ENCODE results near the gene GREM2. TPM values are rescaled to one million over a fixed set of nuclear protein-coding genes. Genes with fewer than 3 reads are reported as not detected.
A peak's percentile ranks its signal among the peaks of the same experiment; 100 is the strongest.

Gene GREM2
- total and polyA plus RNA-seq, 2 of the 4 experiments (the other 2 are of a cell fraction): 3.0 to 14.2 TPM

DNA sequence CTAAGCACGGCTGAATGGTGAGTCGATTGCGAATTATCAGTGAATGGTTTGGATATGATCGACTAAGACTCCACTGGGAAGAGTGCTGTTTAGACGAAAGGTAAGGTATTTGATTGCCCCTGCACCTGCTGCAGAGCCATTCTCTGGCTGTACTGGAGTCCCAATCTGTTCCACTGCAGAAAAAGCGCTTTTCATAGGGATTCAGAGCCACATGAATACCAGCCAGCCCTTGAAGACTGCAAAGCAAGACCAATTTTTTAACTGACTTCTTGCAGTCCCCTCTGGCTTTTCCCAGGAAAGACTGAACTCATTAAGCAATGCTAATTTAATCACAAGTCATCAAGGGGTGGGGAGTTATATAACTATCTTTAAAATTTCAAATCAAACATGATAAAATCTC lies 1.3 kb downstream of the GREM2 start:
- Histone ChIP-seq H3K27me3 (ENCODE audit: control insufficient read depth, insufficient read depth, low read length) (no peaks in the 10 kb centered on the region), H3K9me3 (ENCODE audit: control insufficient read depth, insufficient read depth, low read length) (no peaks in the 10 kb centered on the region)

More for the DNA sequence above, 1.3 kb downstream of the GREM2 start:
- in situ Hi-C loops (cut with MboI; ENCODE audit: low sequenced_read_pairs) (loop anchor here (5.0 kb wide), 2 partner anchors 77 to 578 kb away; no protein-coding TSS in a partner anchor), intact Hi-C loops (cut with micrococcal nuclease) (loop anchor here (5.0 kb wide), 2 partner anchors 62 to 583 kb away; no protein-coding TSS in a partner anchor), dilution Hi-C loops (cut with HindIII; ENCODE audit: low sequenced_read_pairs, unreplicated experiment) (no loop called here)
- H4K5ac ChIP-seq (ENCODE audit: low read depth, low read length): no peak overlapping the region
- no peak overlapping the region for H3K4ac ChIP-seq (ENCODE audit: low read depth, low read length)
- H2BK120ac ChIP-seq (ENCODE audit: low read depth, low read length): no peak overlapping the region
- ATAC-seq (ENCODE audit: low read depth): no peak
- H3K14ac ChIP-seq (replicated peaks; ENCODE audit: low read depth, low read length): no peak overlapping the region
- H4K20me1 ChIP-seq (ENCODE audit: insufficient read depth, low read length): no peaks in the 10 kb centered on the region
- H4K8ac ChIP-seq (ENCODE audit: low read depth in 2 of 2, low read length in 2 of 2): no peak overlapping the region
- H4K91ac ChIP-seq (ENCODE audit: insufficient read depth, low read depth, low read length): no peak overlapping the region
- no peak overlapping the region for H3K27ac ChIP-seq (ENCODE audit: insufficient read depth, low read length)
- ChIA-PET CTCF (no interaction called here), POLR2A (ENCODE audit: unreplicated experiment) (no interaction called here)
- no peak for TF ChIP-seq BHLHE40 (IDR thresholded peaks at IDR 0.05; ENCODE audit: low read depth, low read length)
- no peak for TF ChIP-seq RAD21 (IDR thresholded peaks at IDR 0.05; ENCODE audit: low read length)
- TF ChIP-seq POLR2A (IDR thresholded peaks at IDR 0.05; ENCODE audit: low read depth, low read length): no peak
- TF ChIP-seq RCOR1 (IDR thresholded peaks at IDR 0.05; ENCODE audit: insufficient replicate concordance, low read length): no peak
- TF ChIP-seq, protein P1, sequence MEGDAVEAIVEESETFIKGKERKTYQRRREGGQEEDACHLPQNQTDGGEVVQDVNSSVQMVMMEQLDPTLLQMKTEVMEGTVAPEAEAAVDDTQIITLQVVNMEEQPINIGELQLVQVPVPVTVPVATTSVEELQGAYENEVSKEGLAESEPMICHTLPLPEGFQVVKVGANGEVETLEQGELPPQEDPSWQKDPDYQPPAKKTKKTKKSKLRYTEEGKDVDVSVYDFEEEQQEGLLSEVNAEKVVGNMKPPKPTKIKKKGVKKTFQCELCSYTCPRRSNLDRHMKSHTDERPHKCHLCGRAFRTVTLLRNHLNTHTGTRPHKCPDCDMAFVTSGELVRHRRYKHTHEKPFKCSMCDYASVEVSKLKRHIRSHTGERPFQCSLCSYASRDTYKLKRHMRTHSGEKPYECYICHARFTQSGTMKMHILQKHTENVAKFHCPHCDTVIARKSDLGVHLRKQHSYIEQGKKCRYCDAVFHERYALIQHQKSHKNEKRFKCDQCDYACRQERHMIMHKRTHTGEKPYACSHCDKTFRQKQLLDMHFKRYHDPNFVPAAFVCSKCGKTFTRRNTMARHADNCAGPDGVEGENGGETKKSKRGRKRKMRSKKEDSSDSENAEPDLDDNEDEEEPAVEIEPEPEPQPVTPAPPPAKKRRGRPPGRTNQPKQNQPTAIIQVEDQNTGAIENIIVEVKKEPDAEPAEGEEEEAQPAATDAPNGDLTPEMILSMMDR (conservative IDR thresholded peaks at IDR 0.05; ENCODE audit: low read depth, low read length): no peak
- TF ChIP-seq FOS (IDR thresholded peaks at IDR 0.05; ENCODE audit: low read depth, low read length): no peak
- no peak for TF ChIP-seq RFX5 (IDR thresholded peaks at IDR 0.05; ENCODE audit: low read depth, low read length)
- TF ChIP-seq SMC3 (IDR thresholded peaks at IDR 0.05; ENCODE audit: low read depth, low read length): no peak
- TF ChIP-seq MAZ (IDR thresholded peaks at IDR 0.05; ENCODE audit: borderline replicate concordance, low read depth, low read length): no peak
- TF ChIP-seq NFE2L2 (IDR thresholded peaks at IDR 0.05; ENCODE audit: low read depth, low read length): no peak
- no peak for TF ChIP-seq CHD1 (IDR thresholded peaks at IDR 0.05; ENCODE audit: low read depth, low read length)
- TF ChIP-seq ELK1 (IDR thresholded peaks at IDR 0.05; ENCODE audit: borderline replicate concordance, low read depth, low read length): no peak
- no peak for TF ChIP-seq MXI1 (IDR thresholded peaks at IDR 0.05; ENCODE audit: borderline replicate concordance, low read depth, low read length)
- TF ChIP-seq MAFK (IDR thresholded peaks at IDR 0.05; ENCODE audit: low read depth, low read length): no peak
- TF ChIP-seq USF2 (IDR thresholded peaks at IDR 0.05; ENCODE audit: low read depth, low read length): no peak
- no peak for TF ChIP-seq CEBPB (IDR thresholded peaks at IDR 0.05; ENCODE audit: low read depth, low read length)
- H2BK5ac ChIP-seq (ENCODE audit: low read depth, low read length, poor library complexity, severe bottlenecking): no peak overlapping the region
- no peak overlapping the region for H3K56ac ChIP-seq (ENCODE audit: extremely low read depth, insufficient read depth, low read length)
- no peaks in the 10 kb centered on the region for H3K36me3 ChIP-seq (ENCODE audit: control insufficient read depth, insufficient read depth, low read length)
- H3K18ac ChIP-seq (ENCODE audit: low read depth, low read length): no peak overlapping the region
- H3K23ac ChIP-seq (ENCODE audit: low read depth, low read length): peak overlapping the region; percentile 71; the same call in 1 of the 2 replicates
- BruUV-seq (replicated peaks): no TSS peak
- WGBS, 2 experiments (ENCODE audit: extremely low coverage in 2 of 2, insufficient read length in 1 of 2): 60% methylated on average over 1 of the region's 6 CpGs; no CpG with 5 or more reads in 1 of the 2 experiments
- H3K9ac ChIP-seq (ENCODE audit: low read depth, low read length): no peak overlapping the region
- H3K4me3 ChIP-seq (ENCODE audit: insufficient read depth, low read depth, low read length): peak overlapping the region; percentile 39
- H2AFZ ChIP-seq (replicated peaks; ENCODE audit: low read length, poor library complexity): no peak overlapping the region
- H3K79me1 ChIP-seq (ENCODE audit: low read depth in 1 of 2, low read length in 2 of 2): peaks cover 6 to 20% of the 10 kb centered on the region in 2 experiments; a peak in 3 of 4 replicates
- peak overlapping the region; percentile 79 for H3K4me2 ChIP-seq (ENCODE audit: low read depth, low read length)
- no peak overlapping the region for H2AK9ac ChIP-seq (replicated peaks; ENCODE audit: low read depth, low read length, poor library complexity)
- no peak for DNase-seq
- H2AK5ac ChIP-seq (ENCODE audit: low read depth, low read length): no peak overlapping the region
- H2BK15ac ChIP-seq (ENCODE audit: low read depth, low read length): no peak overlapping the region
- H3K9me1 ChIP-seq (ENCODE audit: insufficient read depth, low read length): peaks cover 3% of the 10 kb centered on the region; the same call in 1 of the 2 replicates
- 0 out of 2 replicates have a peak overlapping the region, but pooled peaks have one; percentile 26 for H2BK20ac ChIP-seq (ENCODE audit: low read depth, low read length)
- H3K4me1 ChIP-seq (ENCODE audit: control insufficient read depth, insufficient read depth, low read length): peaks cover 9% of the 10 kb centered on the region

Data from IMR-90 (cell line).